HS-27A (cell line): ENCODE measurements around the gene FAM107B.
"Not testable (repeated sequence)": the region's sequence is repeated elsewhere in the genome, so short reads cannot be mapped to it uniquely, and the experiment has no call there.

Experiments used
- DNase-seq: peaks from one replicate; pipeline ENCODE4 v3.0.0-alpha.2; 2012; ENCODE audit warnings: low read depth, missing footprints

FAM107B gene

DNA sequence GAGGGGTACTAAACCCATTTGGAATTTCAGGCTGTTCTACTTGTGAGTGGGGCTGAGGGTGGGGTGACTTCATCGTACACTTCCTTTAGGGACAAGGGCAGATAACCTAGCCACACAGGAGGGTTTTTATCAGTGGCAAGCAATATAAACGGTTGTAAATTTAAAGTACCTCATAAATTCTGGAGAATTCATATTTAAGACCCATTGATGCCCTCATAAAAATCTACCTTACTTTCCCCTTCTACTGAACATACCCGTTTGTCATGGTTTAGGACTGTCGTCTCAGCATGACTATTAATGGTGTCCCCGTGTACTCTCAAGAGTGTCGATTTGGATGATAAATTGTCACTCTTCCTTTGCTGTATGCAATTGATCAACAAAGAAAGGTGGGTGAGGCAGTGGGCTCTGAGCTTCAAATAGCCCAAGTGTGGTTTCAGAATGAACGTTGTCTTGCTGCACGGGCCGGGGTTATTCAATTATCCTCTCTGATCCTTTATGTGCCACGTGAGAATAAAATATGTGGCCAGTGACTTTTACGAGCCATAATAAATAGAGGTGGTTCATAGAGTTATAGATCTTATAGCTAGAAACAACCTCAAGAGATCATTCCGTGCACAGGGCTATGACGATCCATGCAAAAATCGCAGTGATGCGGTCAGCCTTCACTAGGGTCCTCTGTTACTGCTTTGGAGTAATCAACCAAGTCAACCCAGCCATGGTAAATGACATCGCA is 82.2 kb downstream of the FAM107B start:
- DNase-seq, result no peak

DNA sequence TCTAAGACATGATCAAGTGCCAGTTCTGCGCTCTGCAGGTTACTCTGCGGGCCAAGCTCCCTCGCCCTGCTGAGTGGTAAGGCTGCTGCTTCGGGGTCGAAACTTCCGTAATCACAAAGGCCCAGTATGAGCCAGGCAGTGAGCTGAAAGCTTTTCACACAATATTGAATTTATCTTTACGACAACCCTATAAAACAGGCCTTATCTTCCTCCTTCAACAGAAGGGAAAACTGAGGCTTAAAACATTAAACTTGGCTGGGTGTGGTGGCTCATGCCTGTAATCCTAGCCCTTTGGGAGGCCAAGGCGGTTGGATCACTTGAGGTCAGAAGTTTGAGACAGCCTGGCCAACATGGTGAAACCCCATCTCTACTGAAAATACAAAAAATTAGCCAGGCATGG is 83.3 kb downstream of the FAM107B start:
- no peak for DNase-seq

DNA sequence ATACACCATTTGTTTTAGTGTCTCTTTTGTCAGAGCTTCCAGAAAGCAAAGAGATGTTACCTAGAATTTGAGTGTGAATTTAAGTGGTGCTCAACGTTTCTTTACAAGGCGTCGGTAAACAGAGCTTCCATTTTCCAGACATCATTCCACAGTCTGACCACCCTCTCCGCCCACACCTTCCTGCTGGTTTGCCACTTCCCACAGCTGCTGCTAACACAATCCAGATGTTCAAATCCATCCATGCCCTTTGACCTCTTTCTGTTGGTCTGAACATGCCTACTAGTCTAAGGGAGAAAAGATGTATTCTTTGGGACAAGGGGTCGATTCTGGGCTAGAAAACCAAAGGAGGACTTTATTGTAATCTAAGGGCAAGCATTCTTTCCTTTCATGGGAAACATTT is 86.1 kb downstream of the FAM107B start:
- no peak for DNase-seq

DNA sequence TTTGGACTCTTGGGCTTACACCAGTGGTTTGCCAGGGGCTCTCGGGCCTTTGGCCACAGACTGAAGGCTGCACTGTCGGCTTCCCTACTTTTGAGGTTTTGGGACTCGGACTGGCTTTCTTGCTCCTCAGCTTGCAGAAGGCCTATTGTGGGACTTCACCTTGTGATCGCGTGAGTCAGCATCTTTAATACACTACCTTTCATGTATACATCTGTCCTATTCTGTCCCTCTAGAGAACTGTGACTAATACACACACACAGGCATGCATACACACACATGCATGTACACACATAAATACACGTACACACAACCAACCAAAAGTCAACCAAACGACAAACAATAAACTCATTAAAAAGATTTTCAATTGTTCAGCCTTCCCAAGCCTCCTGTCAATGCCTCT is 86.5 kb downstream of the FAM107B start:
- not testable (repeated sequence) for DNase-seq

DNA sequence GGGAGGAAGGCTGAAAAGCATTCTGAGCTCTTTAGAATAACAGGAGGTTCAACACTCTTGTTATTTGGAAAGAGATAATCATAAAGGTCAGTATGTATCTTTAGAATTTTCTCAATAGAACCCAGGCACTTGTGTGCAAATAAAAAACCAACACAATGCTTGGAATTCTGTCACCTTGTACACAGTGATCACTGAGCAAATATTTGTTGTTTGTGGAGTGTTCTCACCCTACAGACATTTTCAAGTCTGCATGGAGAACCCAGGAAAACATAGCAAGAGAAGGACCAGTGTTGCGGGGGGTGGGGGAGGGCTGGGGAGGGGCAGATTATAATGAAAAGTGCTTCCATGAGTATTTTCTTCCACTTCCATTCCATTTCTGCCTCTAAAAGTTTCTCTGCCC is 87.4 kb downstream of the FAM107B start:
- DNase-seq, result no peak

DNA sequence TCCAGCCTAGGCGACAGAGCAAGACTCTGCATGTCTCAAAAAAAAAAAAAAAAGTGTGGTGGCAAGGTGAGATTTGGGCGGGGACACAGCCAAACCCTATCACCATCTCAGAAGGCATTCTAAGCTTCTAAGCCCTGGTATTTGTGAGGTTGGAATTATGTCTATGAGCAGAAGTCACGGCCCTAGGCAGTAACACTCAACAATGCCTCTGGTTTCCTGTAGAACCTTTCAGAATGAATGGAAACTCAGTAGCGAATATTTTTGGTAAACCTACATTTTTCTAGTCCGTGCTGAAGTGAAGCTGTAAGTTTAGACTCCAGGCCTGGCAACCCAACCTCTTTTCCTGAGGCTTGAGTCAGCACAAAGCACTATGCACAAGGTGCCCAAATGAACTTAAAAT is 88.3 kb downstream of the FAM107B start:
- DNase-seq, result no peak

DNA sequence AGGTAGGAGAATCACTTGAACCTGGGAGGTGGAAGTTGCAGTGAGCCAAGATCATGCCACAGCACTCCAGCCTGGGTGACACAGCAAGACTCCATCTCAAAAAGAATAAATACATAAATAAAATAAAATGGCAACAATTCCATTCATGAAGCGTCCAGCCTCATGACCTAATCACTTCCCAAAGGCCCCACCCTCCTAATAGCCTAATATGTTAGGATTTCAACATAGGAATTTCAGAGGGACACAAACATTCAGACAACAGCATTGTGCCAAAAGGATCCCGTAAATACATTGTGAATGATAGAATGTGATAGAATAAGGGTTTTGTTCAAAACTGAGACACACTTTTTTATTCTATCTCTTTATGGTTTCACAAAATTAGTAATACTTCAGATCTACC is 90.3 kb downstream of the FAM107B start:
- DNase-seq, result no peak

DNA sequence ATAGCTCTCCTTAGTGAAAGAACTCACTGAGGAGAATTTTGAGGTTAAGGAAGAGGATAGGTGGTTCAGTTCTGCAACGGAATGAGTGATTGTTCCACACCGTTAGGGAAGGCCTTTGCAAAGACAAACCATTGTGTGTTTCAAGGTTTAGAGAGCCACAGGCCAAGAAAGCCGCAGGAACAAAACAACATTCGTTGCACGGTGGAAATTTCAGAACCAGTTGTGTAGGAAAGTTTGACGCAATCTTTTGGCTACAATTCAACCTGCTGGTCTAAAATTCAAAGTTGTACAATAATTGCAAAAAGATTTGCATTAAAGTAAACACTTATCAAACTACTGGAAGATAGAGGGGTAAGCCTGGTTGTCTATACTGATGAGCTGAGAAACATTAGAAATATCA is 91.4 kb downstream of the FAM107B start:
- DNase-seq, result no peak

DNA sequence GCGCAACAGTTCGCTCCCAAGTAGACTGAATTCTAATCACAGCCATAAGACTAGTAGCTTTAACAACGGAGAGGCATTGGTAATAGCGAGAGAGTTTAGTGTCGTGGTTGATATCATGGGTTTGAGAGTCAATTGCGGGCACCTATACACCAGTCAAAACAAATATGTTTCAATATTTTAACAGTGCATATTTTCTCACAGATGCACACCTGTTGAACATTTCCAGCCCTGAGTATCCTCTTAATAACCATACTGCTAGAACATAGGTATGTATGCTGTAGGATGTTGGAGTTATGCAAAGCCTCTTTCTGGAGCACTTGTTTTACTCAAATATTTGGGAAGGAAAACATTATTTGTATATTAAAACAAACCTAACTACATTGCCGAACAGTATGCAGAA is 92.9 kb downstream of the FAM107B start:
- no peak for DNase-seq

DNA sequence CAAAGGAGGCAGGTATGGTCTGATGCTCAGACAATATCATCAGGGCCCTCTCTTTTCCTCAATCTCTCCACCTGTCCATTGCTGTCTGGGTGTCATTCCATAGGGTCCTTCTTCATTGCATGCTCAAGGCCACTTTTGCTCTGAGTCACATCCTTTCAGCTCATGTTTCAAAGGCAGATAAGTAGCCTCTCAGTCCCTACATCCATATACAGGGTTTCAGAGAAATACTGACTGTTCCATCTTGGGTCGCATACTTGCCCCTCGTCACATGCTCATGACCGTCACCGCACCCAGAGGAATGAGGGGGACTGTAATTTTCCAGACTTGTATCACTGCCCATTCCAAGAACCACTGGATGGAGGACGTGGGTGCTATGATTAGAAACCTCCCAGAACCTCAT is 93.4 kb downstream of the FAM107B start:
- no peak for DNase-seq

DNA sequence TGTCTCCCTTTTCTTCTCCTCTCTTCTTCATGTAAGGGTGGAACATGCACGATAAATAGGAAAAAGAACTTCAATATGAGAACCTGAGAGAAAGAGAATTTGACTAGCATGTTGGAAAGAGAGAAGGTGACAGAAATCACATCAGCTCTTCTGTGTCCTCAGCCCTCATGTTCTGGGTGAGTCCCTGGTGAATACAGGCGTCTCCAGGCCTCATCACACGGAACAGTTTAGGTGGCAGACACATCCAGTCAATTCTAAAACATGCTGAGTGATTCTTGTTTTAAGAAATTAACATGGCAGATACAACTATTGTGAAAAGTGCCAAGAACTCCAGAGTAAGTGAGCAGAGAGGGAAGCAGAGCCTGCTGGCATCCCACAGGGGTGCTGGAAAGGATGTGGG is 96.1 kb downstream of the FAM107B start:
- DNase-seq, result no peak

DNA sequence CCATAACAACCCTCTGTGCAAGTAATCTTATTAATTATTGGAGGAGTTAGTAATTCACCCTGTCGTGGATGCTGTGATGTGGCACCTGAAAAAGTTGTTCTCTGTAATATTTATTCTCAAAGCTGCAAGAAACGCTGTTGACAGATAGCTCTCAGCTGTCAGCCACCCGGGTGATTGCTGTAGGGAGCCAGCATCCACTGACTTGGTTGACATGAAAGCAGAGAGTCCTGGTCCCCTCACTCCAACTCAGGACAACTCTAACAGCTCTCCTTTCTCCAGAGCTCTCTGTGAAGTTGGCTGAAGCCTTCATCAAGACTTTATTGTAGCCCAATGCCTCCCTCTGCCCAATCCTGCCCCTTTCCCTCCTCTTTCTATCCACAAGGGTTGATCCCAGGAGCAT is 98.0 kb downstream of the FAM107B start:
- no peak for DNase-seq

DNA sequence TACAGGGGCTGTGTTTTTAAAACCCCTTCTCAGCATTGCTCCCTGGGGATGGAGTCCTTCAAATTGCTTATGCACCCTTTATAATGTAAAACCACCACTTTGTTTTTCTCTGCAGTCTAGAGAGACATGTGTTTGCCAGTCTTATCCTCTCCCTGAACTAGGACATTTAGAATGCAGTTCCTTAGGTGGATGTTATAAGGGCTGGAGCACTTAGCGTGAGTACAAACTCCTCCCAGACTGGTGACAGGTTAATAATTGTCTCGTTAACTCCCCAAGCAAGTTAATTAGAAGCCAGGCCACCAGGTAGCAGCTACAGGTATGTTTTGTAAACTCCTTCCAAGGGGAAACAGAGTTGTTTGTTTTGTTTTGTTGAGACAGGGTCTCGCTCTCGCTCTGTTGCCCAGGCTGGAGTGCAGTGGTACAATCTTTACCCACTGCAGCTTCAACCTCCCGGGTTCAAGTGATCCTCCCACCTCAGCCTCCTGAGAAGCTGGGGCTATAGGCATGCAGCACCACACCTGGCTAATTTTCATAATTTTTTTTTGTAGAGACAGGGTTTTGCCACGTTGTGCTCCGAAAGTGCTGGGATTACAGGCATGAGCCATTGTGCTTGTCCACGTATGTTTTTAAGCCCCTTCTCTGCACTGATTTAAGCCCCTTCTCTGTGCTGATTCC is 100.2 kb downstream of the FAM107B start:
- no peak for DNase-seq

DNA sequence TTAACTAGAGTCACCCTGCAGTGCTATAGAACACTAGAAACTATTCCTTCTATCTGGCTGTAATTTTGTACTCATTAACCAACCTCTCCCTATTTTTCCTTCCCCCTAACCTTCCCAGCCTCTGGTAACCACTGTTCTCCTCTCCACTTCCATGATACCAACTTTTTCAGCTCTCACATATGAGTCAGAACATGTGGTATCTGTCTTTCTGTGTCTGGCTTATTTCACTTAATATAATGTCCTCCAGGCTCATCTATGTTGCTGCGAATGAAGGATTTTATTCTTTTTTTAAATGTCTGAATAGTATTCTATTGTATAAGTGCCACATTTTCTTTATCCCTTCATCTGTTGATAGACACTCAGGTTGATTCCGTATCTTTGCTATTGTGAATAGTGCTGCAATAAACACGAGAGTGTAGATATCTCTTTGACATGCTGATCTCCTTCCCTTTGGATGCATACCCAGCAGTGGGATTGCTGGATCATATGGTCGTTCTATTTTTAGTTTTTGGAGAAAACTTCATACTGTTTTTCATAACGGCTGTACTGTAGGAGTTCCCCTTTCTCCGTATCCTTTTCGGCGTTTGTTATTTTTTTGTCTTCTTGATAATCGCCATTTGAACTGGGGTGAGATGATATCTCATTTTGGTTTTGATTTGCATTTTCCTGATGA is 101.4 kb downstream of the FAM107B start:
- no peak for DNase-seq

DNA sequence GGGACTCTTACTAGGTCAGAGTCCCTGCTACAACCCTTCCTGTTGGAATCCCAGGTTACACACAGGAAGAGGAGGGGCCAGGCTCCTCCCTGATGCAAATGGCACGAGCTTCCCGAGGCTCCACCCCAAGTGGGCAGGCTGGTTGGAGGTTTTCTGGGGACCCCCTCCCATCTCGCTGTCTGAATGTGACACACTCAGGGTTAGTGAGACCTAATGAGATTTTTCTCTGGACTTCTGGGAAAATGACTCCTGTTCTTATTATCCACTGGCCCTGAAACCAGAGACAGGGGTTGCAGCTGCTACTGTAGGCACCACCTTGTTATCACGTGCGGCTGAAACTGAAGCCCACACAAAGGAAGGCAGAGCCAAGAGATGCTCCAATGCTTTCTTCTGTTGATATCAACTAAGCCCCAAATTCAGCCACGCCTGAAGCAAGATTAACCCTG is 103.3 kb downstream of the FAM107B start:
- no peak for DNase-seq

DNA sequence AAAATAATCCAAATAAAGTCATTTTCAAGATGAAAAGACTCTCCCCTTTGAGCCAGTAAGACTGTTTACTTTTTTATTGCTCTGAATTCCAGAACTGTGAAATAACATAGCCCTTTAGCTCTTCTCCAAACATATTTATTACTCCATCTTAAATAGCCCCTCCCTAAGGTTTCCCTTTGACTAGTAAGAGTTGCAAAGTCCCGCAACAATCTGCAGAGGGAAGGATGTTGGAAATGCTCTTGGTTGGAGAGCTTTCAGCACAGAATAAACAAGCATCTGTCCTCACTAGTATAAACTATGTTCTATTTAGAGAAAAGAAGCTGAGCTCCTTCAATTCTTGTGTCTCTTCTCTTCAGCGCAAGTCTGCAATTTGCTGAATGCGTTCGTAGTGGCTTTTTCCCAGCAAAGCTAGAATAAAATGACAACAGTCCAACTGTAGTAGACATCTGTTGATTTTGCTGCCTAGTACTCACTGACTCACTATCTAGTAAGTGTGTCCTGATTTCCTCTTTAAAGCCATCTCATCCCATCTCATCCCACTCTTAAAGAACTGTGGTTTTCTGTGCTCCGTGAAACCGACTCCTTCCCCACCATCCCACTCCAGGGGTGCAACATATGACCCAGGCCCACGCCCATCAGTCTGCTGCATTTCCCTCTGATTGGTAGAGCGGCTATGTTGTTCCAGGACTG is 104.0 kb downstream of the FAM107B start:
- no peak for DNase-seq

DNA sequence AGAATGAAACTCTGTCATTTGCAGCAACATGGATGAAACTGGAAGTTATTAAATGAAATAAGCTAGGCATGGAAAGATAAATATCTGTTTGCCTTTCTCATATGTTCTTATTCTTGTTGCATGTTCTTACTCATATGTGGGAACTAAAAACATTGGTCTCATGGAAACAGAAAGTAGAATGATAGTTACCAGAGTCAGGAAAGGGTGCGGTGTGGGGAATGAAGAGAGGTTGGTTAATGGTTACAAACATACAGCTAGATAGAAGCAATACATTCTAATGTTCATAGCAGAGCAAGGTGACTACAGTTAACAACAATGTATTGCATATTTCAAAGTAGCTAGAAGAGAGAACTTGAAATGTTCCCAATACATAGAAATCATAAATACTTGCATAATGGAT is 105.1 kb downstream of the FAM107B start:
- DNase-seq, result no peak

DNA sequence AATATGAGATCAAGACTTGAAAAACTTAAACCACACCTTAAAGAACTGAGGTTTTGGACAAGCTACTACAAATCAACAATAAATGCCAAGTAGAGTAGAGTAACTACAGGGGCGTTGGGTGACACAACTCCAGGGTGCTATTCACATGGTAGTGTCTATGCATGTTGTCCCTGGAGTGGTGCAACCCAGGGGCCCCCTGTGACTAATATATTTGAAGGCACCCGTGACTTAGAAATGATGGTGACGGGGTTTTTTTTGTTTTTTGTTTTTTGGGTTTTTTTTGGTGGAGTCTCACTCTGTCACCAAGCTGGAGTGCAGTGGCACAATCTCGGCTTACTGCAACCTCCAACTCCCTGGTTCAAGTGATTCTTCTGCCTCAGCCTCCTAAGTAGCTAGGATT is 106.9 kb downstream of the FAM107B start:
- DNase-seq, result no peak

DNA sequence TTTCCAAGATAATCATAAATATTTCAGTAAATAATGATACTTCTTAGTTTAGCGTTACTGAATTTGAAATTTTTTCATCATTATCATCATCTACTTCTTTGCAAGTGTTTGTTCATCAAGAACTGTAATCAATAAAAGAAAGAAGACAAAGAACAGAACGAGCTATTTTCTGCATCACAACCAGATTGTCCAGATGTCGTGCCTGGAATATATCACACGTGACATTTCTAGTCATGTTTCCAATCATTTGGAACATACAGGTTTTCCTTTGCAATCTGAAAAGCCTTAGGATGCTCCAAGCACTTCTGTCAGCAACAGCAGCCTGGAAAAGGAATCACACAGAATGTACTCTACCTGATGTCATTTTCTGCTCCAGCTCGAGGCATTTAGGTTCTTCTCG is 107.4 kb downstream of the FAM107B start:
- DNase-seq, result no peak

DNA sequence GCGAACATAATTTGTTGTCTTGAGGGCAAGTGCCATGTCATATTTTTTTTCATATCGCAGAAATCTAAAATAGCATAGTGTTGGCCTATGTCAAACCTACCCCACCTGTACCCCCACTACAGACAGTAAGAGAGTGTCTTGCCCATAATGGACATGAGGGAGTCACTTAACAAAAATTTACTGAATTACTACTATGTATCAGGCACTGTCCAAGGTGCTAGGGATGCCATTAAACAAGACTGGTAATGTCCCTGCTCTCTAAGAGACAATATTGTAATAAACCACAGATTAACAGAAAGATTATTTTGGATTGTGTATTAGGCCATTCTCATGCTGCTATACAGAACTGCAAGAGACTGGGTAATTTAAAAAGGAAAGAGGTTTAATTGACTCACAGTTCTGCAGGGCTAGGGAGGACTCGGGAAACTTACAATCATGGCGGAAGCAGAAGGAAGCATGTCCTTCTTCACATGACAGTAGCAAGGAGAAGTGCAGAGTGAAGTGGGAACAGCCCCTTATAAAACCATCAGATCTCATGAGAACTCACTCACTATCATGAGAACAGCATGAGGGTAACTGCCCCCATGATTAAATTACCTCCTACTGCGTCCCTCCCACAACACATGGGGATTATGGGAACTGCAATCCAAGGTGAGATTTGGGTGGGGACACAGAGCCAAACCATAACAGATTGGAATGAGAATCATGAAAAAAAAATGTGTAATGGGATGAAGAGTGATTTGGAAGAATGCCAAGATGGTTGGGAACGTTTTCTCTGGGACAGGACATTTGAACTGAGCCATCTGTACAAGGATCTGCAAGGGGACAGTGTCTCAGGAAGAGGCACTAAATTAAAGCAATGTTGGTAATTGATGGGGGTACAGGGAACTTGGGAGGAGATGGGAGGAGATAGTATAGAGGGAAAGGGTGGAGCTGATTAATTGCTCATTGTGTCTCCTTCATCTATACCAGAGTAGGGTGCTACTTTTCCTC is 108.5 kb downstream of the FAM107B start:
- no peak for DNase-seq

DNA sequence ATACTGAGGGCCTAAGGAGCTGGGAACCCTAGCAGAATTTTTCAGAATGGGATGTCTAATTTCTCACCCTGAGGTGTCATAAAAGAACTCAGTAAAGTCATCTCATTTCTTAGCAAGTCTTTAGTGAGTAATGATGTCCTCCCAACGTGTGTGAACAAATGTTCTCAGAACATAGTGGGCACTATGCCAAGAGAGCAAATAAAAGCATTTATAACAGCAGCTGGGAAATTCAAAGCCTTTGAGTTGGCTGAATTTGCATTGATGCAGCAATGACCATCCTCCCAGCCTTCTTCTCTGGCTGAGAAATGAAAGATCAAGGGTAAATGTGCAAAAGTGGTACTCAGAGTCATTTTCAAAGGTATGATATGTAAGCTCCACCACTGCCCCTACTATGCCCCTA is 109.4 kb downstream of the FAM107B start:
- no peak for DNase-seq

DNA sequence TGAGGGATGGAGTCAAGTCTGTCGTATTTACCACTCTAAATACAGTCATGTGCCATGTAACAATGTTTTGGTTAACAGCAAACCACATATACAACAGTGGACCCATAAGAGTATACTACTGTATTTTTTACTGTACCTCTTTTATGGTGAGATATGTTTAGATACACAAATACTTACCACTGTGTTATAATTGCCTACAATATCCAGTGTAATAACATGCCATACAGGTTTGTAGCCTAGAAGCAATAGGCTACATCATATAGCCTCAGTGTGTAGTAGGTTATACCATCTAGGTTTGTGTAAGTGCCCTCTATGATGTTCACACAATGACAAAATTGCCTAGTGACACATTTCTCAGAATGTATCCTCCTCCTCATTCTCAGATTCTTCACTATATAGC is 110.4 kb downstream of the FAM107B start:
- no peak for DNase-seq
